ENCODE measurements around the gene TSPYL4. TPM values are rescaled to one million over a fixed set of nuclear protein-coding genes. Genes with fewer than 3 reads are reported as not detected.

TSPYL4 gene
- total and polyA plus RNA-seq, 2 of the 8 experiments (the other 6 are each of a cell fraction or from before 2014, with no cell fraction given), result 20.5 to 22.6 TPM

- TF ChIP-seq, protein P1, sequence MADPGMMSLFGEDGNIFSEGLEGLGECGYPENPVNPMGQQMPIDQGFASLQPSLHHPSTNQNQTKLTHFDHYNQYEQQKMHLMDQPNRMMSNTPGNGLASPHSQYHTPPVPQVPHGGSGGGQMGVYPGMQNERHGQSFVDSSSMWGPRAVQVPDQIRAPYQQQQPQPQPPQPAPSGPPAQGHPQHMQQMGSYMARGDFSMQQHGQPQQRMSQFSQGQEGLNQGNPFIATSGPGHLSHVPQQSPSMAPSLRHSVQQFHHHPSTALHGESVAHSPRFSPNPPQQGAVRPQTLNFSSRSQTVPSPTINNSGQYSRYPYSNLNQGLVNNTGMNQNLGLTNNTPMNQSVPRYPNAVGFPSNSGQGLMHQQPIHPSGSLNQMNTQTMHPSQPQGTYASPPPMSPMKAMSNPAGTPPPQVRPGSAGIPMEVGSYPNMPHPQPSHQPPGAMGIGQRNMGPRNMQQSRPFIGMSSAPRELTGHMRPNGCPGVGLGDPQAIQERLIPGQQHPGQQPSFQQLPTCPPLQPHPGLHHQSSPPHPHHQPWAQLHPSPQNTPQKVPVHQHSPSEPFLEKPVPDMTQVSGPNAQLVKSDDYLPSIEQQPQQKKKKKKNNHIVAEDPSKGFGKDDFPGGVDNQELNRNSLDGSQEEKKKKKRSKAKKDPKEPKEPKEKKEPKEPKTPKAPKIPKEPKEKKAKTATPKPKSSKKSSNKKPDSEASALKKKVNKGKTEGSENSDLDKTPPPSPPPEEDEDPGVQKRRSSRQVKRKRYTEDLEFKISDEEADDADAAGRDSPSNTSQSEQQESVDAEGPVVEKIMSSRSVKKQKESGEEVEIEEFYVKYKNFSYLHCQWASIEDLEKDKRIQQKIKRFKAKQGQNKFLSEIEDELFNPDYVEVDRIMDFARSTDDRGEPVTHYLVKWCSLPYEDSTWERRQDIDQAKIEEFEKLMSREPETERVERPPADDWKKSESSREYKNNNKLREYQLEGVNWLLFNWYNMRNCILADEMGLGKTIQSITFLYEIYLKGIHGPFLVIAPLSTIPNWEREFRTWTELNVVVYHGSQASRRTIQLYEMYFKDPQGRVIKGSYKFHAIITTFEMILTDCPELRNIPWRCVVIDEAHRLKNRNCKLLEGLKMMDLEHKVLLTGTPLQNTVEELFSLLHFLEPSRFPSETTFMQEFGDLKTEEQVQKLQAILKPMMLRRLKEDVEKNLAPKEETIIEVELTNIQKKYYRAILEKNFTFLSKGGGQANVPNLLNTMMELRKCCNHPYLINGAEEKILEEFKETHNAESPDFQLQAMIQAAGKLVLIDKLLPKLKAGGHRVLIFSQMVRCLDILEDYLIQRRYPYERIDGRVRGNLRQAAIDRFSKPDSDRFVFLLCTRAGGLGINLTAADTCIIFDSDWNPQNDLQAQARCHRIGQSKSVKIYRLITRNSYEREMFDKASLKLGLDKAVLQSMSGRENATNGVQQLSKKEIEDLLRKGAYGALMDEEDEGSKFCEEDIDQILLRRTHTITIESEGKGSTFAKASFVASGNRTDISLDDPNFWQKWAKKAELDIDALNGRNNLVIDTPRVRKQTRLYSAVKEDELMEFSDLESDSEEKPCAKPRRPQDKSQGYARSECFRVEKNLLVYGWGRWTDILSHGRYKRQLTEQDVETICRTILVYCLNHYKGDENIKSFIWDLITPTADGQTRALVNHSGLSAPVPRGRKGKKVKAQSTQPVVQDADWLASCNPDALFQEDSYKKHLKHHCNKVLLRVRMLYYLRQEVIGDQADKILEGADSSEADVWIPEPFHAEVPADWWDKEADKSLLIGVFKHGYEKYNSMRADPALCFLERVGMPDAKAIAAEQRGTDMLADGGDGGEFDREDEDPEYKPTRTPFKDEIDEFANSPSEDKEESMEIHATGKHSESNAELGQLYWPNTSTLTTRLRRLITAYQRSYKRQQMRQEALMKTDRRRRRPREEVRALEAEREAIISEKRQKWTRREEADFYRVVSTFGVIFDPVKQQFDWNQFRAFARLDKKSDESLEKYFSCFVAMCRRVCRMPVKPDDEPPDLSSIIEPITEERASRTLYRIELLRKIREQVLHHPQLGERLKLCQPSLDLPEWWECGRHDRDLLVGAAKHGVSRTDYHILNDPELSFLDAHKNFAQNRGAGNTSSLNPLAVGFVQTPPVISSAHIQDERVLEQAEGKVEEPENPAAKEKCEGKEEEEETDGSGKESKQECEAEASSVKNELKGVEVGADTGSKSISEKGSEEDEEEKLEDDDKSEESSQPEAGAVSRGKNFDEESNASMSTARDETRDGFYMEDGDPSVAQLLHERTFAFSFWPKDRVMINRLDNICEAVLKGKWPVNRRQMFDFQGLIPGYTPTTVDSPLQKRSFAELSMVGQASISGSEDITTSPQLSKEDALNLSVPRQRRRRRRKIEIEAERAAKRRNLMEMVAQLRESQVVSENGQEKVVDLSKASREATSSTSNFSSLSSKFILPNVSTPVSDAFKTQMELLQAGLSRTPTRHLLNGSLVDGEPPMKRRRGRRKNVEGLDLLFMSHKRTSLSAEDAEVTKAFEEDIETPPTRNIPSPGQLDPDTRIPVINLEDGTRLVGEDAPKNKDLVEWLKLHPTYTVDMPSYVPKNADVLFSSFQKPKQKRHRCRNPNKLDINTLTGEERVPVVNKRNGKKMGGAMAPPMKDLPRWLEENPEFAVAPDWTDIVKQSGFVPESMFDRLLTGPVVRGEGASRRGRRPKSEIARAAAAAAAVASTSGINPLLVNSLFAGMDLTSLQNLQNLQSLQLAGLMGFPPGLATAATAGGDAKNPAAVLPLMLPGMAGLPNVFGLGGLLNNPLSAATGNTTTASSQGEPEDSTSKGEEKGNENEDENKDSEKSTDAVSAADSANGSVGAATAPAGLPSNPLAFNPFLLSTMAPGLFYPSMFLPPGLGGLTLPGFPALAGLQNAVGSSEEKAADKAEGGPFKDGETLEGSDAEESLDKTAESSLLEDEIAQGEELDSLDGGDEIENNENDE (IDR thresholded peaks at IDR 0.05; ENCODE audit: insufficient replicate concordance, low read length), result no peak
- TF ChIP-seq CTBP2 (IDR thresholded peaks at IDR 0.05; ENCODE audit: borderline replicate concordance, insufficient read depth, insufficient read length, low read length) (no peak), RNF2 (IDR thresholded peaks at IDR 0.05; ENCODE audit: borderline replicate concordance, low read depth, low read length, missing control alignments, poor library complexity, severe bottlenecking) (no peak), CTCF (IDR thresholded peaks at IDR 0.05; ENCODE audit: control extremely low read depth in 1 of 3, insufficient read depth in 1 of 3, low read depth in 1 of 3, low read length in 3 of 3) (no peak), POLR2AphosphoS5 (IDR thresholded peaks at IDR 0.05; ENCODE audit: low read depth, low read length) (peak; percentile 64; the same call in 1 of the 2 replicates), EZH2 (IDR thresholded peaks at IDR 0.05; ENCODE audit: low read depth, low read length, severe bottlenecking) (no peak)
These were observed at the start of gene TSPYL4 (continued) for GRCh38 chr6:116253505-116254296.
